H1 (cell line): ENCODE data around the gene KATNAL1. TPM values are rescaled to one million over a fixed set of nuclear protein-coding genes. Genes with fewer than 3 reads are reported as not detected.

Experiments used
- CTCF ChIA-PET: fragments of 300-600 bp; sonication (Branson Sonifier 250); formaldehyde crosslinking; loops from one replicate; lab custom pipeline; 2021; ENCODE audit not compliant: partially characterized antibody; lab: Charles Lee
- POLR2A ChIA-PET: fragments of 300-600 bp; sonication (Branson Sonifier 250); formaldehyde crosslinking; loops from one replicate; lab custom pipeline; 2021; ENCODE audit warnings: inconsistent platforms; ENCODE audit not compliant: partially characterized antibody; lab: Charles Lee
- DNase-seq, 2 experiments: peaks; one replicate each; pipeline versions ENCODE4 v3.0.0 to v3.0.0-alpha.2; 2010 to 2022; ENCODE audit warnings: low spot score in 2 of 2, low read depth in 1 of 2, mixed read lengths in 1 of 2
- FAIRE-seq: peaks from 2 replicates; lab custom pipeline; 2011; peaks lifted over from hg19 to GRCh38; lab: Jason Lieb, UNC
- H2AFZ ChIP-seq: 2 replicates; pipeline ENCODE4 v1.8.1; 2012; ENCODE audit warnings: low read length, inconsistent platforms
- H2AK5ac ChIP-seq: 2 replicates; pipeline ENCODE4 v1.6.1; 2013; ENCODE audit warnings: low read depth, low read length
- H2BK120ac ChIP-seq: replicated peaks from 2 replicates; pipeline ENCODE3; 2013; ENCODE audit warnings: low read depth, low read length, inconsistent platforms
- H2BK12ac ChIP-seq: 2 replicates; pipeline ENCODE4 v1.6.1; 2013; ENCODE audit warnings: low read depth, low read length
- H2BK15ac ChIP-seq: 2 replicates; pipeline ENCODE4 v1.6.1; 2013; ENCODE audit warnings: low read length
- H2BK20ac ChIP-seq: 2 replicates; pipeline ENCODE4 v1.6.1; 2013; ENCODE audit warnings: low read length
- H2BK5ac ChIP-seq: 2 replicates; pipeline ENCODE4 v1.6.1; 2013; ENCODE audit warnings: low read depth, low read length
- H3K14ac ChIP-seq: 2 replicates; pipeline ENCODE4 v1.6.1; 2013; ENCODE audit warnings: inconsistent platforms; ENCODE audit not compliant: insufficient read length
- H3K18ac ChIP-seq: 2 replicates; pipeline ENCODE4 v1.6.1; 2013; ENCODE audit warnings: low read length; ENCODE audit errors: extremely low read depth
- H3K23ac ChIP-seq: 2 replicates; pipeline ENCODE4 v1.6.1; 2013; ENCODE audit warnings: inconsistent platforms; ENCODE audit not compliant: insufficient read length
- H3K23me2 ChIP-seq: 2 replicates; pipeline ENCODE4 v1.6.1; 2013; ENCODE audit warnings: low read depth, low read length
- H3K27ac ChIP-seq: 2 replicates; pipeline ENCODE4 v1.6.1; 2011; ENCODE audit warnings: low read depth, low read length, inconsistent platforms
- H3K27me3 ChIP-seq, 4 experiments: replicated peaks in 1 of 4; 1 replicate in 1 of 4; 2 replicates in 3 of 4; pipeline versions ENCODE4 v1.6.1 to v1.8.1; 2011 to 2013; ENCODE audit warnings: low read length in 3 of 4, mild to moderate bottlenecking in 3 of 4, inconsistent platforms in 2 of 4, mixed read lengths in 2 of 4, moderate library complexity in 1 of 4; ENCODE audit not compliant: control insufficient read depth in 3 of 4, insufficient read depth in 3 of 4; ENCODE audit errors: extremely low read depth in 1 of 4
- H3K36me3 ChIP-seq, 4 experiments: 2 replicates each; pipeline versions ENCODE4 v1.6.1 to v1.8.1; 2011 to 2013; ENCODE audit warnings: mild to moderate bottlenecking in 4 of 4, low read length in 3 of 4, moderate library complexity in 2 of 4, control low read depth in 1 of 4, inconsistent platforms in 1 of 4; ENCODE audit not compliant: insufficient read depth in 4 of 4, control insufficient read depth in 2 of 4
- H3K4ac ChIP-seq: replicated peaks from 2 replicates; pipeline ENCODE3; 2013; ENCODE audit warnings: low read length, low read depth, mixed read lengths, inconsistent platforms; ENCODE audit not compliant: insufficient read length
- H3K4me1 ChIP-seq, 4 experiments: replicated peaks in 1 of 4; 1 replicate in 1 of 4; 2 replicates in 3 of 4; pipeline versions ENCODE4 v1.6.1 to v1.8.1; 2011 to 2013; ENCODE audit warnings: low read length in 3 of 4, inconsistent platforms in 2 of 4, mixed read lengths in 1 of 4; ENCODE audit not compliant: insufficient read depth in 4 of 4, control insufficient read depth in 3 of 4
- H3K4me2 ChIP-seq, 2 experiments: 2 replicates each; pipeline versions ENCODE4 v1.6.1 to v1.8.1; 2011 to 2013; ENCODE audit warnings: low read depth in 2 of 2, low read length in 2 of 2, control low read depth in 1 of 2, inconsistent platforms in 1 of 2, mild to moderate bottlenecking in 1 of 2; ENCODE audit not compliant: insufficient read depth in 1 of 2
- H3K4me3 ChIP-seq, 4 experiments: fragments of 200-600, 300-600 bp in 1 of 4; sonication (generic), shearing (Covaris generic), sonication (Bioruptor Twin) in 1 of 4; 2 replicates each; pipeline versions ENCODE4 v1.5.1 to v1.8.1; 2011 to 2016; ENCODE audit warnings: low read length in 4 of 4, low read depth in 3 of 4, control low read depth in 2 of 4, inconsistent platforms in 2 of 4, mild to moderate bottlenecking in 2 of 4, mixed read lengths in 1 of 4, moderate library complexity in 1 of 4; ENCODE audit not compliant: insufficient read depth in 2 of 4; ENCODE audit errors: extremely low read depth in 1 of 4
- H3K56ac ChIP-seq: replicated peaks from 2 replicates; pipeline ENCODE3; 2013; ENCODE audit warnings: low read depth, mild to moderate bottlenecking, mixed read lengths, low read length, inconsistent platforms; ENCODE audit not compliant: insufficient read length
- H3K79me1 ChIP-seq: 2 replicates; pipeline ENCODE4 v1.6.1; 2013; ENCODE audit warnings: low read depth, low read length, control low read depth
- H3K79me2 ChIP-seq, 2 experiments: 2 replicates each; pipeline versions ENCODE4 v1.6.1 to v1.8.1; 2012 to 2013; ENCODE audit warnings: low read length in 2 of 2, mild to moderate bottlenecking in 2 of 2, inconsistent platforms in 1 of 2; ENCODE audit not compliant: insufficient read depth in 2 of 2, control insufficient read depth in 1 of 2
- H3K9ac ChIP-seq, 4 experiments: replicated peaks in 1 of 4; 1 replicate in 1 of 4; 2 replicates in 3 of 4; pipeline versions ENCODE4 v1.6.1 to v1.8.1; 2011 to 2013; ENCODE audit warnings: low read depth in 3 of 4, low read length in 3 of 4, control low read depth in 2 of 4, mild to moderate bottlenecking in 2 of 4, moderate library complexity in 2 of 4, inconsistent platforms in 1 of 4; ENCODE audit errors: extremely low read depth in 1 of 4
- H3K9me3 ChIP-seq, 2 experiments: 2 replicates each; pipeline versions ENCODE4 v1.6.1 to v1.8.1; 2012 to 2013; ENCODE audit warnings: mild to moderate bottlenecking in 2 of 2, moderate library complexity in 2 of 2, control low read depth in 1 of 2, inconsistent platforms in 1 of 2, low read depth in 1 of 2, low read length in 1 of 2, mixed read lengths in 1 of 2; ENCODE audit not compliant: insufficient read depth in 2 of 2
- H4K20me1 ChIP-seq, 2 experiments: replicated peaks in 1 of 2; 2 replicates each; pipeline versions ENCODE3 to v1.8.1; 2011 to 2013; ENCODE audit warnings: inconsistent platforms in 2 of 2, low read length in 2 of 2, mild to moderate bottlenecking in 1 of 2; ENCODE audit not compliant: insufficient read depth in 2 of 2, control insufficient read depth in 1 of 2
- H4K5ac ChIP-seq: 2 replicates; pipeline ENCODE4 v1.6.1; 2013; ENCODE audit warnings: low read length, low read depth, mixed read lengths, inconsistent platforms; ENCODE audit not compliant: insufficient read length
- H4K8ac ChIP-seq: 2 replicates; pipeline ENCODE4 v1.8.0; 2013; ENCODE audit warnings: mild to moderate bottlenecking, moderate library complexity, low read length, inconsistent platforms; ENCODE audit not compliant: insufficient read depth; ENCODE audit errors: extremely low read depth
- H4K91ac ChIP-seq: replicated peaks from 2 replicates; pipeline ENCODE3; 2013; ENCODE audit warnings: low read length, mixed read lengths, inconsistent platforms; ENCODE audit not compliant: insufficient read length
- ATF3 ChIP-seq: IDR thresholded peaks from 2 replicates; pipeline ENCODE4 v1.6.1; 2011; ENCODE audit warnings: low read depth, mild to moderate bottlenecking, low read length; ENCODE audit not compliant: insufficient read depth
- BRCA1 ChIP-seq: IDR thresholded peaks from 2 replicates; pipeline ENCODE4 v1.6.1; 2012; ENCODE audit warnings: low read depth, low read length, improper control_type of control experiment
- EP300 ChIP-seq, 2 experiments: IDR thresholded peaks; 1 replicate in 1 of 2; 2 replicates in 1 of 2; pipeline ENCODE4 v1.6.1; 2011 to 2012; ENCODE audit warnings: low read depth in 2 of 2, low read length in 2 of 2, mild to moderate bottlenecking in 2 of 2, borderline replicate concordance in 1 of 2, inconsistent platforms in 1 of 2, moderate library complexity in 1 of 2
- GTF2F1 ChIP-seq: IDR thresholded peaks from 2 replicates; pipeline ENCODE4 v1.6.1; 2012; ENCODE audit warnings: low read depth, low read length, improper control_type of control experiment, borderline replicate concordance
- HDAC2 ChIP-seq, 2 experiments: fragments of 300-600 bp in 1 of 2; sonication (generic) in 1 of 2; IDR thresholded peaks; 2 replicates each; pipeline ENCODE4 v1.6.1; 2011 to 2012; ENCODE audit warnings: low read depth in 2 of 2, low read length in 2 of 2, mild to moderate bottlenecking in 2 of 2, moderate library complexity in 2 of 2, borderline replicate concordance in 1 of 2, inconsistent platforms in 1 of 2
- JUND ChIP-seq: IDR thresholded peaks from 2 replicates; pipeline ENCODE4 v1.6.1; 2011; ENCODE audit warnings: mild to moderate bottlenecking, improper control_type of control experiment, low read length
- POLR2A ChIP-seq, 2 experiments: IDR thresholded peaks; 1 replicate in 1 of 2; 2 replicates in 1 of 2; pipeline ENCODE4 v1.6.1; 2011; ENCODE audit warnings: low read depth in 2 of 2, low read length in 2 of 2, mild to moderate bottlenecking in 2 of 2; ENCODE audit errors: control extremely low read depth in 1 of 2
- POLR2AphosphoS5 ChIP-seq: IDR thresholded peaks from 2 replicates; pipeline ENCODE4 v1.6.1; 2011; ENCODE audit warnings: low read depth, low read length
- RAD21 ChIP-seq, 2 experiments: IDR thresholded peaks in 1 of 2; conservative IDR thresholded peaks in 1 of 2; 2 replicates each; pipeline ENCODE4 v1.6.1; 2011; ENCODE audit warnings: low read depth in 2 of 2, low read length in 2 of 2, improper control_type of control experiment in 1 of 2, inconsistent platforms in 1 of 2, mild to moderate bottlenecking in 1 of 2, moderate library complexity in 1 of 2
- RXRA ChIP-seq: IDR thresholded peaks from 2 replicates; pipeline ENCODE4 v1.6.1; 2011; ENCODE audit warnings: low read depth, mild to moderate bottlenecking, low read length, moderate library complexity; ENCODE audit not compliant: insufficient read depth
- SP4 ChIP-seq: IDR thresholded peaks from 2 replicates; pipeline ENCODE4 v1.6.1; 2012; ENCODE audit warnings: low read length, inconsistent platforms
- SRF ChIP-seq: IDR thresholded peaks from 2 replicates; pipeline ENCODE4 v1.6.1; 2011; ENCODE audit warnings: mild to moderate bottlenecking, low read depth, low read length, moderate library complexity
- SUZ12 ChIP-seq: fragments of 200-600 bp; sonication (generic); IDR thresholded peaks from 2 replicates; pipeline ENCODE4 v1.6.1; 2012; ENCODE audit warnings: mild to moderate bottlenecking, inconsistent platforms, low read length, moderate library complexity, mixed read lengths
- WGBS, 2 experiments: shearing (Covaris generic) in 1 of 2; methylation state at CpG; one replicate each; pipeline versions ENCODE4 v1.1.6 to v1.1.7; 2013 to 2015; ENCODE audit warnings: low lambda C conversion rate in 2 of 2, mixed read lengths in 2 of 2, inconsistent platforms in 1 of 2, low coverage in 1 of 2, missing lambda C conversion rate in 1 of 2; ENCODE audit not compliant: insufficient replicate concordance in 2 of 2, insufficient coverage in 1 of 2, insufficient read length in 1 of 2; ENCODE audit errors: extremely low coverage in 1 of 2, missing lambda C conversion rate in 1 of 2; 5-methylcytosine and 5-hydroxymethylcytosine counted together
- polyA plus RNA-seq, 7 experiments: library from polyadenylated mRNA; depleted of rRNA in 3 of 7; stranded (reverse) in 5 of 7; unstranded in 2 of 7; fragments of >200 nt in 5 of 7; fragments of 200-250 nt in 2 of 7; gene quantifications; 1 replicate in 5 of 7; 2 replicates in 1 of 7; 4 replicates in 1 of 7; pipeline versions ENCODE4 v1.2.1 to v1.2.3, GENCODE V29; 2011 to 2013; ENCODE audit warnings: missing spikeins in 2 of 7, mixed read lengths in 2 of 7
- total RNA-seq: library from RNA; stranded (reverse); fragmentation: NEBNext Ultra II Directional; extraction: Animal tissue kit (Norgen Biotek cat#: 25700); gene quantifications from 2 replicates; pipeline ENCODE4 v1.2.1, GENCODE V29; 2021

The KATNAL1 gene
- total and polyA plus RNA-seq, 2 of the 8 experiments (the other 6 are each of a cell fraction or from before 2014, with no cell fraction given): 4.0 to 13.2 TPM

- Histone ChIP-seq H3K36me3 (no peaks in the 10 kb centered on the region), H3K4ac (no peak overlapping the region), H3K4me2 (no peak overlapping the region; a peak in 1 of 4 replicates), H2AK5ac (no peak overlapping the region), H3K23me2 (no peaks in the 10 kb centered on the region), H3K18ac (peak overlapping the region; percentile 19; the same call in 1 of the 2 replicates), H2BK20ac (no peak overlapping the region), H3K27me3 (no peaks in the 10 kb centered on the region), H3K9me3 (no peaks in the 10 kb centered on the region; a peak in 1 of 4 replicates), H2BK5ac (no peak overlapping the region), H4K91ac (no peak overlapping the region), H2BK120ac (no peak overlapping the region), H2AFZ (no peak overlapping the region), H3K14ac (no peak overlapping the region), H3K79me2 (no peaks in the 10 kb centered on the region), H3K4me1 (peaks cover 0 to 5% (median 0%) of the 10 kb centered on the region in 4 experiments; a peak in 2 of 7 replicates), H4K5ac (no peak overlapping the region), H3K9ac (no peak overlapping the region), H3K27ac (no peak overlapping the region), H2BK15ac (no peak overlapping the region), H4K20me1 (no peaks in the 10 kb centered on the region), H3K79me1 (no peaks in the 10 kb centered on the region; the same call in 1 of the 2 replicates), H2BK12ac (no peak overlapping the region), H3K4me3 (no peak overlapping the region), H3K23ac (no peak overlapping the region), H4K8ac (no peak overlapping the region), H3K56ac (no peak overlapping the region)
- no peak for DNase-seq
- WGBS, 2 experiments: 55% methylated on average over 2 of the region's 2 CpGs; no CpG with 5 or more reads in 1 of the 2 experiments
- FAIRE-seq: no peak
- ChIA-PET CTCF (no interaction called here), POLR2A (interaction anchor here (1.0 kb wide), 1 partner anchor 9 kb away, joined by 3 read pairs; no protein-coding TSS in a partner anchor)
- TF ChIP-seq ATF3: no peak
- no peak for TF ChIP-seq EP300 (IDR thresholded peaks at IDR 0.05; ENCODE audit: borderline replicate concordance in 1 of 2, low read depth in 2 of 2, low read length in 2 of 2)
- no peak for TF ChIP-seq POLR2A (IDR thresholded peaks at IDR 0.05; ENCODE audit: control extremely low read depth in 1 of 2, low read depth in 2 of 2, low read length in 2 of 2)
- no peak for TF ChIP-seq JUND
- no peak for TF ChIP-seq RAD21 (IDR thresholded peaks at IDR 0.05 in 1 of 2, conservative IDR thresholded peaks at IDR 0.05 in 1 of 2; ENCODE audit: low read depth in 2 of 2, low read length in 2 of 2)
- TF ChIP-seq POLR2AphosphoS5: no peak
- TF ChIP-seq RXRA: no peak
- no peak for TF ChIP-seq BRCA1
- TF ChIP-seq GTF2F1: no peak
- TF ChIP-seq SP4: no peak
- no peak for TF ChIP-seq SUZ12
- TF ChIP-seq HDAC2 (IDR thresholded peaks at IDR 0.05; ENCODE audit: borderline replicate concordance in 1 of 2, low read depth in 2 of 2, low read length in 2 of 2): no peak
- TF ChIP-seq SRF: no peak
Measured at GRCh38 chr13:30216111-30216510, 91.2 kb downstream of the KATNAL1 start.
